Astrocyte of the spinal cord (primary cell): ENCODE data around the gene COL26A1.

Source experiments
- DNase-seq: peaks from one replicate; pipeline ENCODE4 v3.0.0; 2011; ENCODE audit warnings: low read depth, low spot score
- H3K4me3 ChIP-seq: 2 replicates; pipeline ENCODE4 v1.5.1; 2011; ENCODE audit warnings: low read depth, mild to moderate bottlenecking, low read length, moderate library complexity
- CTCF ChIP-seq: IDR thresholded peaks from 2 replicates; pipeline ENCODE4 v1.5.1; 2012; ENCODE audit warnings: low read depth, mild to moderate bottlenecking, low read length, inconsistent platforms
- in situ Hi-C: cut with HindIII; loops from 2 replicates; pipeline ENCODE4 v1.10.0; 2017; ENCODE audit warnings: low sequenced_read_pairs

COL26A1 gene

DNA sequence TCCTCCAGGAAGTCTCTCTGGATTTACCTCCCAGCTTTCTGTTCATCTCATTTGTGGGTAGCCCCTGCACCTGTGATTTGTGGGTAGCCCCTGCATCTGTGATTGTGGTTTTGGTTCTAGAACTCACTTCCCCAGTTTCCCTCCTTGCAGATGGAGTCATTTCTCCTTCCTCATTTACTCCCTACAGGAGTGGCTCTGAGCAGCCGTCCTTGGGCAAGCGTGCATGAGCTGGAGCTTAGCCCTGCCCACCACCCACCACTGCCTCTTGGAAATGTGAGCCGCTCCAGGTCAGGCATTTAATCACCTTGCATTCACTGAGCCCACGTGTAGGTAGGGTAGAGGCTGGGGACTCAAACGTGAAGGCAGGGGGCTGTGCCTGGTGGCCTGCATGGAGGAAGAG is 8.2 kb downstream of the COL26A1 start:
- no peak for DNase-seq
- no peak for TF ChIP-seq CTCF
- no peak overlapping the region for H3K4me3 ChIP-seq
- in situ Hi-C loops = no loop called here

GRCh38 chr7:101373812-101374614 is 11.3 kb downstream of the COL26A1 start:
- no peak overlapping the region for H3K4me3 ChIP-seq
- DNase-seq = no peak
- in situ Hi-C loops = no loop called here
- no peak for TF ChIP-seq CTCF

DNA sequence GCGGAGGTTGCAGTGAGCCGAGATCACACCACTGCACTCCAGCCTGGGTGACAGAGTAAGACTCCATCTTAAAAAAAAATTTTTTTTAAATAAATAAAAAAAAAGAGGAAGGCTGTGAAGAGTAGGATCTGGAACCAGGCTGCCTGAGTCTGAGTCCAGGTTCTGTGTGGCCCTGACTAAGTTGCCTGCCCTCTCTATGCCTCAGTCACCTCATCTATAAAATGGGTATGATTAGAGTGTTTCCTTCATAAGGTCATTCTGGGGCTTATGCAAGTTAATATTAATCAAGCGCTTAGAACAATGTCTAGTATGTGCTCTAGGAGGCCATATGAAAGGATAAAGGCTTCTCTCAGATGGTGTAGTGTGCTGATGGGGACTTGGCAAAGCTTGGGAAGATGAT is 12.3 kb downstream of the COL26A1 start:
- in situ Hi-C loops = no loop called here
- DNase-seq = no peak
- H3K4me3 ChIP-seq = no peak overlapping the region
- TF ChIP-seq CTCF = no peak

DNA sequence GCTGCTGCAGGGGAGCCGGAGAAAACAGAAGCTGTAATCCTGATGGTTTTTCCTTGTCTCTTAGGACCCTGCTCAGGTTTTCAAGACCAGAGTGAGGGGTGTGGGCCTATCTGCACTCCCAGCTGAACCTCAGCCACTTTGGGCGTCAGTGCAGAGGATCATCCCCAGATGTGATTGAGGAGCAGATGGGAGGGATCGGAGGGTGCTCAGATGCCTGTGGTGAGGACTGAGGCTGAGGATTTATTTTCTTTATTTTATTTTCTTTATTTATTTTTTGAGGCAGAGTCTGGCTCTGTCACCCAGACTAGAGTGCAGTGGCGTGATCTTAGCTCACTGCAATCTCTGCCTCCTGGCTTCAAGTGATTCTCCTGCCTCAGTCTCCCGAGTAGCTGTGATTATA is 13.9 kb downstream of the COL26A1 start:
- in situ Hi-C loops = no loop called here
- no peak overlapping the region for H3K4me3 ChIP-seq
- DNase-seq = no peak
- TF ChIP-seq CTCF = no peak

DNA sequence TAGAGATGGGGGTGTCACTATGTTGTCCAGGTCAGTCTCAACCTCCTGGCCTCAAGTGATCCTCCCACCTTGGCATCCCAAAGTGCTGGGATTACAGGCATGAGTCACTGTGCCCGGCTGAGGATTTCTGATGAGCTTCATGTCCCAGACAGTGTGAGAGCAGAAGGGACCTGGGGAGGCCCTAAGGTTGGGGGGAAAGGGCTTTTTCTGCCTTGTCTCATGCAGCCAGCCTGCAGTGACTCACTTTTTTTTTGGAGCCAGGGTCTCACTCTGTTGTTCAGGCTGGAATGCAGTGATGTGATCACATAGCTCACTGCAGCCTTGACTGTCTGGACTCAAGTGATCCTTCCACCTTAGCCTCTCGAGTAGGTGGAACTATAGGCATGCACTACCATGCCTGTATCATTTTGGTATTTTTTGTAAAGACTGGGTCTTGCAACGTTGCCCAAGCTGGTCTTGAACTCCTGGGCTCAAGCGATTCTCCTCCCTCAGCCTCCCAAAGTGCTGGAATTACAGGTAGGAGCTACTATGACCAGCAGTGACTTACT is 14.6 kb downstream of the COL26A1 start:
- DNase-seq = no peak
- H3K4me3 ChIP-seq = no peak overlapping the region
- in situ Hi-C loops = no loop called here
- no peak for TF ChIP-seq CTCF

DNA sequence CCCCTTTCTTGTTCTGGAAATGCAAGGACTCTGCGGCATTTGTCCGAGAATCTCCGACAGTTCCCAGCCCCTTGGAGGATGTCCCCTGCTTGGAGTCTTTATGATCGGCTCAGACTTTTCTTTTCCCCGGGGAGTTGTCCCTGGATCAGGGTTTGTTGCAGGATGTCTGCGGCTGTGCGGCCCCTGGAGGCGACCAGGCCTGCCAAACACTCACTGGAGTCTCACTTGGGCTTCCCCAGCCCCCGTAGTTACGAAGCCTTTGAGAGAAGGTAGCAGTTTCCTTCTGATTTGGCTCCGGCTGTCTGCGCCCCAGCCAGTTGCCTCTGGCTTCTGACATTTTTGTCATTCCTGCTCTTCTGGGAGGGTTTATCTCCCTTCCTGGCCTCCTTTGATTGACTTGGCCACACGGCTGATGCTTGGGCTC is 16.1 kb downstream of the COL26A1 start:
- in situ Hi-C loops = no loop called here
- DNase-seq = no peak
- no peak overlapping the region for H3K4me3 ChIP-seq
- TF ChIP-seq CTCF = no peak
